Erythroblast (primary cell): ENCODE data around the gene GSDME.

Source experiments
- GATA1 ChIP-seq: IDR thresholded peaks from 2 replicates; pipeline ENCODE4 v1.6.1; 2011; ENCODE audit warnings: low read depth, mild to moderate bottlenecking, control low read depth, low read length, moderate library complexity
- POLR2A ChIP-seq: IDR thresholded peaks from 2 replicates; pipeline ENCODE4 v1.6.1; 2011; ENCODE audit warnings: mild to moderate bottlenecking, low read length

DNA sequence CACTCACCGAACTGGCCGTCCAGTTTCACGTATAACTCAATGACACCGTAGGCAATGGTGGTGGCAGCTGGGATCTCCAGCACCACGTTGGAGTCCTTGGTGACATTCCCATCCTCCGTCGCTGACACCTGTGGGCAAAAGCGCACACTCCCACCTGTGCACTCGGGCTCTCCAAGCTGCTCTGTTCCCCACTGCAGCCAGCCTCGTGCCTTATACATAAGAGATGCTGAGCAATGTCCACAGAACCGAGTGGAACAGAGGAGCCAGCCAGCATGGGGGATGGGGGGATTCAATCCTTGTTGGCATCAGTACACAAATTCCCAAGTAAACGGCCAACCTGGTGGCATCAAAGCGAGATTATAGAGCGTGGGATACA, 40.0 kb downstream of the GSDME start:
- no peak for TF ChIP-seq POLR2A
- TF ChIP-seq GATA1: no peak
